K562 (cell line): Measurements from ENCODE around the gene SEMA5A. TPM values are rescaled to one million over a fixed set of nuclear protein-coding genes. Genes with fewer than 3 reads are reported as not detected.

Experiments used
- ASH1L ChIP-seq: fragments of 450-650 bp; IDR thresholded peaks from 2 replicates; pipeline ENCODE4 v1.6.1; 2018; ENCODE audit warnings: borderline replicate concordance, mild to moderate bottlenecking, low read depth; ENCODE audit not compliant: partially characterized antibody
- GTF2E2 ChIP-seq: fragments of 200-800 bp; sonication (Bioruptor generic); IDR thresholded peaks from 2 replicates; pipeline ENCODE4 v1.6.1; 2016; ENCODE audit warnings: missing genetic modification characterization, missing compliant biosample characterization
- KAT7 ChIP-seq: sonication (generic); formaldehyde crosslinking; IDR thresholded peaks from 2 replicates; pipeline ENCODE4 v1.8.0; 2022; ENCODE audit warnings: missing genetic modification reagents, mild to moderate bottlenecking, borderline replicate concordance
- KDM1A ChIP-seq, 2 experiments: fragments of 450-650 bp; IDR thresholded peaks; 2 replicates each; pipeline ENCODE4 v1.6.1; 2016; ENCODE audit warnings: mild to moderate bottlenecking in 2 of 2
- ZNF75A ChIP-seq: fragments of 450-650 bp; formaldehyde crosslinking; IDR thresholded peaks from 2 replicates; pipeline ENCODE4 v1.4.0; 2020; ENCODE audit warnings: mild to moderate bottlenecking
- polyA plus RNA-seq, 8 experiments: library from polyadenylated mRNA; depleted of rRNA in 4 of 8; stranded (reverse) in 5 of 8; unstranded in 3 of 8; fragments of >200 nt; fragmentation: Nextera tagmentation in 2 of 8; fragmentation: Illumina TruSeq in 1 of 8; extraction: Ambion mirVana in 2 of 8; extraction: Trizol in 1 of 8; gene quantifications; 2 replicates each; pipeline versions ENCODE4 v1.2.1 to v1.2.3, GENCODE V29; 2011 to 2014; ENCODE audit warnings: inconsistent platforms in 1 of 8, missing spikeins in 1 of 8
- total RNA-seq, 7 experiments: library from RNA; depleted of rRNA in 6 of 7; stranded (reverse); fragments of >200 nt in 6 of 7; fragmentation: Illumina TruSeq in 2 of 7; extraction: Trizol in 2 of 7; gene quantifications; 2 replicates each; pipeline versions ENCODE4 v1.2.1 to v1.2.3, GENCODE V29; 2011 to 2021; ENCODE audit warnings: low replicate concordance in 1 of 7
- TF ChIP-seq, protein P1 (sequence below): sonication (generic); formaldehyde crosslinking; IDR thresholded peaks from 2 replicates; pipeline ENCODE4 v1.8.0; 2022; ENCODE audit warnings: mild to moderate bottlenecking, missing genetic modification reagents
- TF ChIP-seq, protein P2 (sequence below): fragments of 250-450 bp; sonication (Bioruptor Pico); IDR thresholded peaks from 2 replicates; pipeline ENCODE4 v1.8.0; 2021; ENCODE audit warnings: mild to moderate bottlenecking, moderate library complexity

SEMA5A gene
- total and polyA plus RNA-seq, 9 of the 15 experiments (the other 6 are each of a cell fraction or from before 2014, with no cell fraction given): 0.02 TPM; not detected in 8

DNA sequence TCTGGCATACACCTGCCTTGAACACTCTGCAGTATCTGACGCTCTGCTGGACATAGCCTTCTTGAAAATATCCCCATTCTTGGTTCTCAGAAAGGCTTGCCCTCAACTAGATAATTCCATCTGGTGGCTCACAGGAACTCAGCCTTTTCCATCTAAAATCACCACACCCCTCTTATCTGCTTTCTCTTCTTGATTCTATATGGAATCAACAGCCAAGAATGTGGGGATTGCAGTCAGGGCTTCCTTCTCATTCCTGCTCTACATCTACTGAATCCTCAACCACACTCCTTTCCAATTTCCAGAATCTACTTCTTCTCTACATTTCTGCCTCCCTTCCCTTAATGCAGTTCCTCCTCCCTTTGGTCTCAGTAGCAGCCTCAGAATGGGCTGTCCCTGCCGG is 170.1 kb downstream of the SEMA5A start (continued):
- TF ChIP-seq ASH1L: no peak
- no peak for TF ChIP-seq KAT7
- TF ChIP-seq, protein P1, sequence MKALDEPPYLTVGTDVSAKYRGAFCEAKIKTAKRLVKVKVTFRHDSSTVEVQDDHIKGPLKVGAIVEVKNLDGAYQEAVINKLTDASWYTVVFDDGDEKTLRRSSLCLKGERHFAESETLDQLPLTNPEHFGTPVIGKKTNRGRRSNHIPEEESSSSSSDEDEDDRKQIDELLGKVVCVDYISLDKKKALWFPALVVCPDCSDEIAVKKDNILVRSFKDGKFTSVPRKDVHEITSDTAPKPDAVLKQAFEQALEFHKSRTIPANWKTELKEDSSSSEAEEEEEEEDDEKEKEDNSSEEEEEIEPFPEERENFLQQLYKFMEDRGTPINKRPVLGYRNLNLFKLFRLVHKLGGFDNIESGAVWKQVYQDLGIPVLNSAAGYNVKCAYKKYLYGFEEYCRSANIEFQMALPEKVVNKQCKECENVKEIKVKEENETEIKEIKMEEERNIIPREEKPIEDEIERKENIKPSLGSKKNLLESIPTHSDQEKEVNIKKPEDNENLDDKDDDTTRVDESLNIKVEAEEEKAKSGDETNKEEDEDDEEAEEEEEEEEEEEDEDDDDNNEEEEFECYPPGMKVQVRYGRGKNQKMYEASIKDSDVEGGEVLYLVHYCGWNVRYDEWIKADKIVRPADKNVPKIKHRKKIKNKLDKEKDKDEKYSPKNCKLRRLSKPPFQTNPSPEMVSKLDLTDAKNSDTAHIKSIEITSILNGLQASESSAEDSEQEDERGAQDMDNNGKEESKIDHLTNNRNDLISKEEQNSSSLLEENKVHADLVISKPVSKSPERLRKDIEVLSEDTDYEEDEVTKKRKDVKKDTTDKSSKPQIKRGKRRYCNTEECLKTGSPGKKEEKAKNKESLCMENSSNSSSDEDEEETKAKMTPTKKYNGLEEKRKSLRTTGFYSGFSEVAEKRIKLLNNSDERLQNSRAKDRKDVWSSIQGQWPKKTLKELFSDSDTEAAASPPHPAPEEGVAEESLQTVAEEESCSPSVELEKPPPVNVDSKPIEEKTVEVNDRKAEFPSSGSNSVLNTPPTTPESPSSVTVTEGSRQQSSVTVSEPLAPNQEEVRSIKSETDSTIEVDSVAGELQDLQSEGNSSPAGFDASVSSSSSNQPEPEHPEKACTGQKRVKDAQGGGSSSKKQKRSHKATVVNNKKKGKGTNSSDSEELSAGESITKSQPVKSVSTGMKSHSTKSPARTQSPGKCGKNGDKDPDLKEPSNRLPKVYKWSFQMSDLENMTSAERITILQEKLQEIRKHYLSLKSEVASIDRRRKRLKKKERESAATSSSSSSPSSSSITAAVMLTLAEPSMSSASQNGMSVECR: no peak
- TF ChIP-seq KDM1A (IDR thresholded peaks at IDR 0.05): no peak
- TF ChIP-seq, protein P2, sequence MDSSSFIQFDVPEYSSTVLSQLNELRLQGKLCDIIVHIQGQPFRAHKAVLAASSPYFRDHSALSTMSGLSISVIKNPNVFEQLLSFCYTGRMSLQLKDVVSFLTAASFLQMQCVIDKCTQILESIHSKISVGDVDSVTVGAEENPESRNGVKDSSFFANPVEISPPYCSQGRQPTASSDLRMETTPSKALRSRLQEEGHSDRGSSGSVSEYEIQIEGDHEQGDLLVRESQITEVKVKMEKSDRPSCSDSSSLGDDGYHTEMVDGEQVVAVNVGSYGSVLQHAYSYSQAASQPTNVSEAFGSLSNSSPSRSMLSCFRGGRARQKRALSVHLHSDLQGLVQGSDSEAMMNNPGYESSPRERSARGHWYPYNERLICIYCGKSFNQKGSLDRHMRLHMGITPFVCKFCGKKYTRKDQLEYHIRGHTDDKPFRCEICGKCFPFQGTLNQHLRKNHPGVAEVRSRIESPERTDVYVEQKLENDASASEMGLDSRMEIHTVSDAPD: no peak
- no peak for TF ChIP-seq ZNF75A (CRISPR knock-in tag)
- TF ChIP-seq GTF2E2: no peak
- TF ChIP-seq, all 486 proteins: peak for 0
